SW480 (cell line): ENCODE results near the gene SCIN.
"Not testable (repeated sequence)": the region's sequence is repeated elsewhere in the genome, so short reads cannot be mapped to it uniquely, and the experiment has no call there.

Experiments
- DNase-seq: peaks from one replicate; pipeline ENCODE4 v3.0.0-alpha.2; 2016; ENCODE audit warnings: low spot score

Gene SCIN

GRCh38 chr7:12570534-12571461 lies at the start of gene SCIN:
Gene SCIN (plus strand): TSS chr7:12570720. CDS start chr7:12570787, 67 bp downstream.
- peak; percentile 64 for DNase-seq

GRCh38 chr7:12524794-12525386 lies 45.6 kb upstream of the SCIN start:
- peak; percentile 71 for DNase-seq

GRCh38 chr7:12526693-12527092 lies 43.8 kb upstream of the SCIN start:
- DNase-seq: not testable (repeated sequence)

GRCh38 chr7:12527670-12528069 lies 42.9 kb upstream of the SCIN start:
- DNase-seq: not testable (repeated sequence)

GRCh38 chr7:12529971-12530710 lies 40.4 kb upstream of the SCIN start:
- DNase-seq: no peak

GRCh38 chr7:12531784-12532183 lies 38.7 kb upstream of the SCIN start:
- DNase-seq: no peak

- no peak for DNase-seq
These were observed 36.5 kb upstream of the SCIN start for GRCh38 chr7:12534046-12534445.

GRCh38 chr7:12539681-12540080 lies 30.8 kb upstream of the SCIN start:
- no peak for DNase-seq

- DNase-seq: no peak
These were observed 29.7 kb upstream of the SCIN start for GRCh38 chr7:12540850-12541249.

GRCh38 chr7:12543586-12543985 lies 26.9 kb upstream of the SCIN start:
- no peak for DNase-seq

- no peak for DNase-seq
These were observed 21.4 kb upstream of the SCIN start for GRCh38 chr7:12549106-12549505.

- DNase-seq: no peak
These were observed 19.6 kb upstream of the SCIN start for GRCh38 chr7:12550956-12551355.

GRCh38 chr7:12552876-12553275 lies 17.6 kb upstream of the SCIN start:
- no peak for DNase-seq

- DNase-seq: no peak
These were observed 17.1 kb upstream of the SCIN start for GRCh38 chr7:12553416-12553815.

- DNase-seq: no peak
These were observed 16.2 kb upstream of the SCIN start for GRCh38 chr7:12554351-12554750.

- DNase-seq: no peak
These were observed 15.6 kb upstream of the SCIN start for GRCh38 chr7:12554872-12555271.

- DNase-seq: not testable (repeated sequence)
These were observed 14.8 kb upstream of the SCIN start for GRCh38 chr7:12555695-12556094.

- not testable (repeated sequence) for DNase-seq
These were observed 14.3 kb upstream of the SCIN start for GRCh38 chr7:12556139-12556792.

- DNase-seq: no peak
These were observed 13.2 kb upstream of the SCIN start for GRCh38 chr7:12557282-12557681.

- DNase-seq: no peak
These were observed 5.3 kb upstream of the SCIN start for GRCh38 chr7:12564996-12565764.

- DNase-seq: no peak
These were observed 4.6 kb upstream of the SCIN start for GRCh38 chr7:12565873-12566272.
